Progenitor cell of endocrine pancreas (in vitro differentiated cells): ENCODE results near the gene PDSS2. TPM values are rescaled to one million over a fixed set of nuclear protein-coding genes. Genes with fewer than 3 reads are reported as not detected.
A peak's percentile ranks its signal among the peaks of the same experiment; 100 is the strongest.

ENCODE experiments used
- DNase-seq: peaks from one replicate; pipeline ENCODE4 v3.0.0; 2021; ENCODE audit warnings: low spot score; ENCODE audit not compliant: unreplicated experiment
- H3K27ac Mint-ChIP-seq: 2 replicates; pipeline ENCODE4 v1.8.0; 2021; ENCODE audit warnings: mild to moderate bottlenecking, moderate library complexity, mixed read lengths
- H3K27me3 Mint-ChIP-seq: 2 replicates; pipeline ENCODE4 v1.8.0; 2021; ENCODE audit warnings: mixed read lengths
- H3K36me3 Mint-ChIP-seq: 2 replicates; pipeline ENCODE4 v1.8.0; 2022; ENCODE audit warnings: mixed read lengths; ENCODE audit not compliant: insufficient read depth
- H3K4me1 Mint-ChIP-seq: 2 replicates; pipeline ENCODE4 v1.8.0; 2021; ENCODE audit warnings: low read depth, mixed read lengths
- H3K4me3 Mint-ChIP-seq: 2 replicates; pipeline ENCODE4 v1.8.0; 2021; ENCODE audit warnings: low read depth, mild to moderate bottlenecking, moderate library complexity, mixed read lengths
- H3K9me3 Mint-ChIP-seq: 2 replicates; pipeline ENCODE4 v1.8.0; 2021; ENCODE audit warnings: low read depth, mixed read lengths
- total RNA-seq: library from RNA; stranded (reverse); gene quantifications from 2 replicates; pipeline ENCODE4 v1.2.1, GENCODE V29; 2021
- TF ChIP-seq, protein P1 (sequence below): fragments of 200-600 bp; sonication (generic); IDR thresholded peaks from one replicate; pipeline ENCODE4 v1.5.0; 2021; ENCODE audit warnings: antibody characterized with exemption, mild to moderate bottlenecking; ENCODE audit not compliant: unreplicated experiment

Gene PDSS2
- total RNA-seq, 1 donor from 2014 or later = 12.8 TPM

DNA sequence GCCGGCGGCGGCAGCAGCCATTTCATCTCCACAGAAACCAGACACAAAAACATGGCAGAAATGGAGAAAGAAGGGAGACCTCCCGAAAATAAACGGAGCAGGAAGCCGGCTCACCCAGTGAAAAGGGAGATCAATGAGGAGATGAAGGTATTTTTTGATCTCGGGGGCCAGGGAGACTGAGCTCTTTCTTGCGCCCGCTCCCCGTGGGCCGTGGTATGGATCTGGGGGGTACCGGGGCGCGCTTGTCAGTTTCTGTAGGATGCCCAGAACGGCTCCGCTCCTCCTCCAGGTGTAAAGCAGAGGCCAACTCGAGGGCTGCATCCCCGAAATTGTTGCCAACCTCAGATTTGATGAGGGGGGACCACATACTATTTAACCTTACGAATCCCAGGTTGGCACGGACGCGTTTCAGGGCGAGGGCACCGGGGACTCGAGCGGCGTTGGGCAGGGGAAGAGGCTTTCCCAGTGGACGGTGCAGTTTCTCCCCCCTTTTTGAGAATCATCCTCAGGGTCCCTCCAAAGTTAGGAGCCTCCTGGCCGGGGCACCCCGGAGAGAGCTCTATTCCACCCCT is 31.3 kb upstream of the PDSS2 start:
- H3K4me3 Mint-ChIP-seq = no peak overlapping the region
- H3K27ac Mint-ChIP-seq = peak overlapping the region; percentile 77
- peaks cover 18% of the 10 kb centered on the region for H3K4me1 Mint-ChIP-seq
- TF ChIP-seq, protein P1, sequence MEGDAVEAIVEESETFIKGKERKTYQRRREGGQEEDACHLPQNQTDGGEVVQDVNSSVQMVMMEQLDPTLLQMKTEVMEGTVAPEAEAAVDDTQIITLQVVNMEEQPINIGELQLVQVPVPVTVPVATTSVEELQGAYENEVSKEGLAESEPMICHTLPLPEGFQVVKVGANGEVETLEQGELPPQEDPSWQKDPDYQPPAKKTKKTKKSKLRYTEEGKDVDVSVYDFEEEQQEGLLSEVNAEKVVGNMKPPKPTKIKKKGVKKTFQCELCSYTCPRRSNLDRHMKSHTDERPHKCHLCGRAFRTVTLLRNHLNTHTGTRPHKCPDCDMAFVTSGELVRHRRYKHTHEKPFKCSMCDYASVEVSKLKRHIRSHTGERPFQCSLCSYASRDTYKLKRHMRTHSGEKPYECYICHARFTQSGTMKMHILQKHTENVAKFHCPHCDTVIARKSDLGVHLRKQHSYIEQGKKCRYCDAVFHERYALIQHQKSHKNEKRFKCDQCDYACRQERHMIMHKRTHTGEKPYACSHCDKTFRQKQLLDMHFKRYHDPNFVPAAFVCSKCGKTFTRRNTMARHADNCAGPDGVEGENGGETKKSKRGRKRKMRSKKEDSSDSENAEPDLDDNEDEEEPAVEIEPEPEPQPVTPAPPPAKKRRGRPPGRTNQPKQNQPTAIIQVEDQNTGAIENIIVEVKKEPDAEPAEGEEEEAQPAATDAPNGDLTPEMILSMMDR = no peak
- H3K9me3 Mint-ChIP-seq = no peaks in the 10 kb centered on the region
- no peaks in the 10 kb centered on the region for H3K36me3 Mint-ChIP-seq
- DNase-seq = no peak
- H3K27me3 Mint-ChIP-seq = peaks cover 36% of the 10 kb centered on the region

DNA sequence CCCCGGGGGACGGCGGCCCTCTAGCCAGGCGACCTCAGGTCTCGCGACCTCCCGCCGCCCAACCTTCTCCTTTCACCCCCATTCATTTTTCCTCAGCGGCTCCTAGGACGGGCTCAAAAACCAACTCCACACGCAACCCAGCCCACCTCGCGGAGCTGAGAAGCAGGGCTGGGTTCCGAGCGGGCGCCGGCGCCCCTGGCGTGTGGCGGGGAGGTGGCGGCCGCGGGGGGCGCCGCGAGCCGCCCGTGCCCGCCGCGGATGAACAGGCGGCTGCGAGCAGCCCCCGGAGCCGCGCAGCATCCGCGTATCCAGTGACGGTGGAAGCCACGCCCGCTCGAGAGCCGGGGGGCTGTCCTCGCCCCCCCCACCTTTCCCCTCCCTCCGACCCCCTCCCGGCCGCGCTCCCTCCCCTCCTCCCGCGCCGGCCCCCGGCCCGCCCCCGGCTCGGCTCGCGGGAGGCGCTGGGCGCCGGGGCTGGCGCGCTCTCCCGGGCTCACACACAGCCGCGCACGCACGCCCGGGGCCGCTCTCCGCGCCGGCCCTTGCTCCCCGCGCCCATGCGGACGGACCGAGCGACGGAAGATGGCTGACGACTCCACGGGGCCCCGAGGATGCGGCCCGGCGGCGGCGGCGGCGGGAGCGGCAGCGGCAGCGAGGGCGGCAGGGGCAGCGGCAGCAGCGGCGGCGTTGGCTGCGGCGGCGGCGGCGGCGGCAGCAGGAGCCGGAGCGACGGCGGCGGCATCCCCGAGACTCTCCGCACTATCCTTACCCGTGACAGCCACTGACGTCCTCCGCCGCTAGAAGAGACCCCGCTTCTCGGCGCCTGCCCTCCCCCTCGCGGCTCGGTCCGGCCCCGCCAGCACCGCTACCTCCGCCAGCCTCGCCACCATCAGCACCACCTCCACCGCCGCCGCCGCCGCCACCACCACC is 30.5 kb upstream of the PDSS2 start, which contains the start of gene SOBP:
Gene SOBP (plus strand): TSS at position 482 of the 930 bp plus-strand sequence. CDS start 500 bp downstream, outside the sequence.
- peak within 1 kb of the TSS; percentile 80 for H3K4me3 Mint-ChIP-seq

GRCh38 chr6:107488875-107489635 is 29.7 kb upstream of the PDSS2 start:
- DNase-seq = peak; percentile 20
- no peaks in the 10 kb centered on the region for H3K9me3 Mint-ChIP-seq
- TF ChIP-seq, protein P1 = no peak
- H3K27ac Mint-ChIP-seq = peak overlapping the region; percentile 80
- H3K4me1 Mint-ChIP-seq = peaks cover 14% of the 10 kb centered on the region
- no peaks in the 10 kb centered on the region for H3K36me3 Mint-ChIP-seq
- peak overlapping the region; percentile 80 for H3K4me3 Mint-ChIP-seq
- peaks cover 48% of the 10 kb centered on the region for H3K27me3 Mint-ChIP-seq

More for the DNA sequence above, 30.5 kb upstream of the PDSS2 start, which contains the start of gene SOBP:
- Mint-ChIP-seq H3K4me1 (peaks cover 18% of the 10 kb centered on the region), H3K9me3 (no peaks in the 10 kb centered on the region), H3K27ac (peak within 1 kb of the TSS; percentile 80), H3K27me3 (peaks cover 41% of the 10 kb centered on the region), H3K36me3 (no peaks in the 10 kb centered on the region)
- TF ChIP-seq, protein P1 = peak; percentile 41
- peak; percentile 38 for DNase-seq

DNA sequence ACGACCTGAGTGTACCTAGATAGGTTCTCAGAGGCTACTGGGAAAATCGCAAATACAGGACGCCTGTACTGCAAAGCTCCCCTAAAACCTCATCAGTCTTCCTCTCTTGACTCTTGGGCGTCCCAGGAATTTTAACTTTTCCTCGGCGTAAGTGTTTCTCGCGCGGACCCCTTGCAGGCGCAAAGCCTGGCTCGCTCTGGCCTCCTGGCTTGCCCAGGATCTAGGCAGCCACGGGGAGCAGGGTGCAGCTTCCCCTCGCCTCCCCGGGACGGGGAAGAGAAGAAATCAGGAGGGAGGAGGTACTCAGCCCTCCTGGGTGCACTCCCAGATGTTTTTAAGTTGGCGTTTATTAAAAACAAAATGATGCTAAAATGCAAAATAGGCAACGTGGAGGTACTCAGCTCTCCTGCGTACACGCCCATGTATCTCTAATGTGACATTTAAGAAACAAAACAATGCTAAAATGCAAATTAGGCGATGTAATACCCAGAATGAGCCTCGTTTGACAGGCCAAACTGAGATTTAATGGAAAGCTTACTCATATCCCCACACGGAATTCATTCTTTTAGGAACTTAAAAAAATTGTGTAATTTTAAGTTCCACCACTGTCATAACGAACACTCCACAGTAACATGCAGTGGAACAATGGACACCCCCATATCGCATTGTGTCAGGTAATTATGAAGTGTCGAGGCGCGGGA is 29.0 kb upstream of the PDSS2 start:
- Mint-ChIP-seq H3K4me3 (peak overlapping the region; percentile 80), H3K27me3 (peaks cover 49% of the 10 kb centered on the region), H3K9me3 (no peaks in the 10 kb centered on the region), H3K27ac (peak overlapping the region; percentile 80), H3K36me3 (no peaks in the 10 kb centered on the region), H3K4me1 (peaks cover 14% of the 10 kb centered on the region)
- DNase-seq = no peak
- TF ChIP-seq, protein P1 = no peak
